ENCODE measurements around the gene TSEN54. TPM values are rescaled to one million over a fixed set of nuclear protein-coding genes. Genes with fewer than 3 reads are reported as not detected.
A peak's percentile ranks its signal among the peaks of the same experiment; 100 is the strongest.

TSEN54 gene
- 59.8 TPM for polyA plus RNA-seq (2013, experiment 1 of 4)
- 49.6 TPM for polyA plus RNA-seq (2013, experiment 2 of 4)
- polyA plus RNA-seq (2013, experiment 3 of 4): 41.6 TPM
- polyA plus RNA-seq (2013, experiment 4 of 4): 38.0 TPM

GRCh38 chr17:75516255-75516618 is at the start of gene TSEN54:
TSEN54 (plus strand) TSS chr17:75516528; CDS start chr17:75516561, 33 bp downstream.
- H3K9me3 ChIP-seq (ENCODE audit: control insufficient read depth, low read length): no peaks in the 10 kb centered on the region
- no peaks in the 10 kb centered on the region for H3K27me3 ChIP-seq (ENCODE audit: control insufficient read depth, insufficient read depth, low read length, poor library complexity, severe bottlenecking)
- peak within 1 kb of the TSS; percentile 61 for H3K4me3 ChIP-seq (ENCODE audit: insufficient read depth, low read depth, low read length)
- no peaks in the 10 kb centered on the region for H3K36me3 ChIP-seq (ENCODE audit: control insufficient read depth, insufficient read depth, low read length)
- H3K4me1 ChIP-seq (ENCODE audit: control insufficient read depth, insufficient read depth, low read length): peaks cover 6% of the 10 kb centered on the region
- H3K27ac ChIP-seq (ENCODE audit: insufficient read depth, low read depth, low read length, poor library complexity, severe bottlenecking): no peak within 1 kb of the TSS
- 0% methylated on average over 45 of the region's 45 CpGs for WGBS, 2 experiments

- no peaks in the 10 kb centered on the region for H3K27me3 ChIP-seq (ENCODE audit: control insufficient read depth, insufficient read depth, low read length, poor library complexity, severe bottlenecking)
- H3K36me3 ChIP-seq (ENCODE audit: control insufficient read depth, insufficient read depth, low read length): peaks cover 9% of the 10 kb centered on the region
- no peaks in the 10 kb centered on the region for H3K4me1 ChIP-seq (ENCODE audit: control insufficient read depth, insufficient read depth, low read length)
- H3K4me3 ChIP-seq (ENCODE audit: insufficient read depth, low read depth, low read length): no peak overlapping the region
- H3K27ac ChIP-seq (ENCODE audit: insufficient read depth, low read depth, low read length, poor library complexity, severe bottlenecking): no peak overlapping the region
- WGBS, 2 experiments: 88 to 92% methylated on average over 8 of the region's 8 CpGs
- H3K9me3 ChIP-seq (ENCODE audit: control insufficient read depth, low read length): no peaks in the 10 kb centered on the region
Observed at GRCh38 chr17:75468291-75468754, 48.0 kb upstream of the TSEN54 start.

GRCh38 chr17:75468779-75469373 is 47.5 kb upstream of the TSEN54 start:
- H3K27ac ChIP-seq (ENCODE audit: insufficient read depth, low read depth, low read length, poor library complexity, severe bottlenecking): no peak overlapping the region
- H3K36me3 ChIP-seq (ENCODE audit: control insufficient read depth, insufficient read depth, low read length): peaks cover 9% of the 10 kb centered on the region
- H3K4me3 ChIP-seq (ENCODE audit: insufficient read depth, low read depth, low read length): no peak overlapping the region
- no peaks in the 10 kb centered on the region for H3K9me3 ChIP-seq (ENCODE audit: control insufficient read depth, low read length)
- no peaks in the 10 kb centered on the region for H3K27me3 ChIP-seq (ENCODE audit: control insufficient read depth, insufficient read depth, low read length, poor library complexity, severe bottlenecking)
- H3K4me1 ChIP-seq (ENCODE audit: control insufficient read depth, insufficient read depth, low read length): no peaks in the 10 kb centered on the region
- 93 to 95% methylated on average over 13 of the region's 13 CpGs for WGBS, 2 experiments

- Histone ChIP-seq H3K27me3 (ENCODE audit: control insufficient read depth, insufficient read depth, low read length, poor library complexity, severe bottlenecking) (no peaks in the 10 kb centered on the region), H3K9me3 (ENCODE audit: control insufficient read depth, low read length) (no peaks in the 10 kb centered on the region), H3K36me3 (ENCODE audit: control insufficient read depth, insufficient read depth, low read length) (peaks cover 9% of the 10 kb centered on the region), H3K4me1 (ENCODE audit: control insufficient read depth, insufficient read depth, low read length) (peaks cover 17% of the 10 kb centered on the region), H3K4me3 (ENCODE audit: insufficient read depth, low read depth, low read length) (no peak overlapping the region), H3K27ac (ENCODE audit: insufficient read depth, low read depth, low read length, poor library complexity, severe bottlenecking) (no peak overlapping the region)
- WGBS, 2 experiments: 93 to 95% methylated on average over 6 of the region's 6 CpGs
Observed at GRCh38 chr17:75471207-75471606, 45.1 kb upstream of the TSEN54 start.

- peaks cover 9% of the 10 kb centered on the region for H3K36me3 ChIP-seq (ENCODE audit: control insufficient read depth, insufficient read depth, low read length)
- H3K4me1 ChIP-seq (ENCODE audit: control insufficient read depth, insufficient read depth, low read length): peaks cover 26% of the 10 kb centered on the region
- no peaks in the 10 kb centered on the region for H3K9me3 ChIP-seq (ENCODE audit: control insufficient read depth, low read length)
- no peak overlapping the region for H3K4me3 ChIP-seq (ENCODE audit: insufficient read depth, low read depth, low read length)
- 69 to 73% methylated on average over 4 of the region's 4 CpGs for WGBS, 2 experiments
- no peak overlapping the region for H3K27ac ChIP-seq (ENCODE audit: insufficient read depth, low read depth, low read length, poor library complexity, severe bottlenecking)
- H3K27me3 ChIP-seq (ENCODE audit: control insufficient read depth, insufficient read depth, low read length, poor library complexity, severe bottlenecking): no peaks in the 10 kb centered on the region
Observed at GRCh38 chr17:75472119-75472518, 44.2 kb upstream of the TSEN54 start.

- Histone ChIP-seq H3K36me3 (ENCODE audit: control insufficient read depth, insufficient read depth, low read length) (peaks cover 9% of the 10 kb centered on the region), H3K27me3 (ENCODE audit: control insufficient read depth, insufficient read depth, low read length, poor library complexity, severe bottlenecking) (no peaks in the 10 kb centered on the region), H3K9me3 (ENCODE audit: control insufficient read depth, low read length) (no peaks in the 10 kb centered on the region), H3K4me3 (ENCODE audit: insufficient read depth, low read depth, low read length) (no peak overlapping the region), H3K27ac (ENCODE audit: insufficient read depth, low read depth, low read length, poor library complexity, severe bottlenecking) (no peak overlapping the region), H3K4me1 (ENCODE audit: control insufficient read depth, insufficient read depth, low read length) (peaks cover 26% of the 10 kb centered on the region)
- 91 to 92% methylated on average over 2 of the region's 2 CpGs for WGBS, 2 experiments
Observed at GRCh38 chr17:75473246-75473645, 43.1 kb upstream of the TSEN54 start.

GRCh38 chr17:75474736-75475135 is 41.6 kb upstream of the TSEN54 start:
- Histone ChIP-seq H3K36me3 (ENCODE audit: control insufficient read depth, insufficient read depth, low read length) (peaks cover 9% of the 10 kb centered on the region), H3K4me3 (ENCODE audit: insufficient read depth, low read depth, low read length) (no peak overlapping the region), H3K27me3 (ENCODE audit: control insufficient read depth, insufficient read depth, low read length, poor library complexity, severe bottlenecking) (no peaks in the 10 kb centered on the region), H3K4me1 (ENCODE audit: control insufficient read depth, insufficient read depth, low read length) (peaks cover 33% of the 10 kb centered on the region), H3K9me3 (ENCODE audit: control insufficient read depth, low read length) (no peaks in the 10 kb centered on the region), H3K27ac (ENCODE audit: insufficient read depth, low read depth, low read length, poor library complexity, severe bottlenecking) (no peak overlapping the region)
- 88 to 89% methylated on average over 6 of the region's 6 CpGs for WGBS, 2 experiments

GRCh38 chr17:75475144-75475835 is 41.0 kb upstream of the TSEN54 start:
- Histone ChIP-seq H3K9me3 (ENCODE audit: control insufficient read depth, low read length) (no peaks in the 10 kb centered on the region), H3K27ac (ENCODE audit: insufficient read depth, low read depth, low read length, poor library complexity, severe bottlenecking) (no peak overlapping the region), H3K4me3 (ENCODE audit: insufficient read depth, low read depth, low read length) (no peak overlapping the region), H3K4me1 (ENCODE audit: control insufficient read depth, insufficient read depth, low read length) (peaks cover 37% of the 10 kb centered on the region), H3K36me3 (ENCODE audit: control insufficient read depth, insufficient read depth, low read length) (peaks cover 9% of the 10 kb centered on the region), H3K27me3 (ENCODE audit: control insufficient read depth, insufficient read depth, low read length, poor library complexity, severe bottlenecking) (no peaks in the 10 kb centered on the region)
- 80 to 84% methylated on average over 13 of the region's 13 CpGs for WGBS, 2 experiments

GRCh38 chr17:75475851-75476250 is 40.5 kb upstream of the TSEN54 start:
- peaks cover 9% of the 10 kb centered on the region for H3K36me3 ChIP-seq (ENCODE audit: control insufficient read depth, insufficient read depth, low read length)
- WGBS, 2 experiments: 84 to 97% methylated on average over 3 of the region's 3 CpGs
- no peaks in the 10 kb centered on the region for H3K9me3 ChIP-seq (ENCODE audit: control insufficient read depth, low read length)
- H3K4me1 ChIP-seq (ENCODE audit: control insufficient read depth, insufficient read depth, low read length): peaks cover 42% of the 10 kb centered on the region
- no peaks in the 10 kb centered on the region for H3K27me3 ChIP-seq (ENCODE audit: control insufficient read depth, insufficient read depth, low read length, poor library complexity, severe bottlenecking)
- H3K27ac ChIP-seq (ENCODE audit: insufficient read depth, low read depth, low read length, poor library complexity, severe bottlenecking): no peak overlapping the region
- H3K4me3 ChIP-seq (ENCODE audit: insufficient read depth, low read depth, low read length): no peak overlapping the region

GRCh38 chr17:75476271-75476671 is 40.1 kb upstream of the TSEN54 start:
- H3K27ac ChIP-seq (ENCODE audit: insufficient read depth, low read depth, low read length, poor library complexity, severe bottlenecking): peak overlapping the region; percentile 3
- no peak overlapping the region for H3K4me3 ChIP-seq (ENCODE audit: insufficient read depth, low read depth, low read length)
- WGBS, 2 experiments: 88 to 90% methylated on average over 8 of the region's 8 CpGs

More at GRCh38 chr17:75476271-75476671, 40.1 kb upstream of the TSEN54 start:
- no peaks in the 10 kb centered on the region for H3K9me3 ChIP-seq (ENCODE audit: control insufficient read depth, low read length)
- H3K4me1 ChIP-seq (ENCODE audit: control insufficient read depth, insufficient read depth, low read length): peaks cover 46% of the 10 kb centered on the region
- no peaks in the 10 kb centered on the region for H3K27me3 ChIP-seq (ENCODE audit: control insufficient read depth, insufficient read depth, low read length, poor library complexity, severe bottlenecking)
- peaks cover 9% of the 10 kb centered on the region for H3K36me3 ChIP-seq (ENCODE audit: control insufficient read depth, insufficient read depth, low read length)
